ENCODE measurements around the gene VWA8. TPM values are rescaled to one million over a fixed set of nuclear protein-coding genes. Genes with fewer than 3 reads are reported as not detected.
"Not testable (repeated sequence)": the region's sequence is repeated elsewhere in the genome, so short reads cannot be mapped to it uniquely, and the experiment has no call there.

Gene VWA8
- total RNA-seq, 1 donor from 2014 or later: 26.4 TPM

GRCh38 chr13:41935501-41935900 lies 25.4 kb downstream of the VWA8 start:
- DNase-seq (ENCODE audit: low spot score): no peak
- intact Hi-C loops (cut with micrococcal nuclease): no loop called here
- no peak overlapping the region for H3K4me3 Mint-ChIP-seq
- H3K9me3 Mint-ChIP-seq: no peaks in the 10 kb centered on the region
- peaks cover 4% of the 10 kb centered on the region for H3K4me1 Mint-ChIP-seq (ENCODE audit: low read depth)
- H3K27ac Mint-ChIP-seq: no peak overlapping the region
- peaks cover 19% of the 10 kb centered on the region for H3K36me3 Mint-ChIP-seq (ENCODE audit: low read depth)
- no peaks in the 10 kb centered on the region for H3K27me3 Mint-ChIP-seq (ENCODE audit: insufficient read depth)

DNA sequence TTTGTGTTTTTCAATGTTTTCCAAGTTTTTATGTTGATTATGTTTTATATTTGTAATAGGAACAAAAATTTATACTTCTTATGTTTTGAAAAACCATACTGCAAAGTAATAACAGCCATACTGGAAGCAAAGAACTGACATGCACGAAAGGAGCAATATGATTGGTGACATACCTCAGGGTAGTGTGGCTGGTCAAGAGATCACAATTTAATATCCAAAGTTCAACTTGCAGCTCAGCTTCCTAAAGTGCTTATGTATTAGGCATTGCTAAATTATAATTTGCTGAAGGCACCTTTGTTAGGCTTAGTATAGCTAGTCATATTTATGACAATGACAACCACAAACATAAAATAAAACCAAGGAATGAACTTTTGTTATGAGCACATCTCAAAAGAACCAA lies 25.9 kb downstream of the VWA8 start:
- no peaks in the 10 kb centered on the region for H3K9me3 Mint-ChIP-seq
- H3K36me3 Mint-ChIP-seq (ENCODE audit: low read depth): peaks cover 19% of the 10 kb centered on the region
- DNase-seq (ENCODE audit: low spot score): no peak
- H3K4me3 Mint-ChIP-seq: no peak overlapping the region
- peaks cover 9% of the 10 kb centered on the region for H3K4me1 Mint-ChIP-seq (ENCODE audit: low read depth)
- intact Hi-C loops (cut with micrococcal nuclease): no loop called here
- H3K27me3 Mint-ChIP-seq (ENCODE audit: insufficient read depth): no peaks in the 10 kb centered on the region
- no peak overlapping the region for H3K27ac Mint-ChIP-seq

- Mint-ChIP-seq H3K4me3 (no peak overlapping the region), H3K4me1 (ENCODE audit: low read depth) (peaks cover 10% of the 10 kb centered on the region), H3K27ac (no peak overlapping the region), H3K9me3 (no peaks in the 10 kb centered on the region), H3K27me3 (ENCODE audit: insufficient read depth) (no peaks in the 10 kb centered on the region), H3K36me3 (ENCODE audit: low read depth) (peaks cover 20% of the 10 kb centered on the region)
- intact Hi-C loops (cut with micrococcal nuclease): no loop called here
- DNase-seq (ENCODE audit: low spot score): no peak
Measured at GRCh38 chr13:41934120-41934519, 26.8 kb downstream of the VWA8 start.

GRCh38 chr13:41931337-41931736 lies 29.6 kb downstream of the VWA8 start:
- intact Hi-C loops (cut with micrococcal nuclease): no loop called here
- Mint-ChIP-seq H3K4me1 (ENCODE audit: low read depth) (peaks cover 31% of the 10 kb centered on the region), H3K4me3 (no peak overlapping the region), H3K36me3 (ENCODE audit: low read depth) (peaks cover 18% of the 10 kb centered on the region), H3K27ac (no peak overlapping the region), H3K9me3 (no peaks in the 10 kb centered on the region), H3K27me3 (ENCODE audit: insufficient read depth) (no peaks in the 10 kb centered on the region)
- no peak for DNase-seq (ENCODE audit: low spot score)

GRCh38 chr13:41930154-41930553 lies 30.8 kb downstream of the VWA8 start:
- Mint-ChIP-seq H3K4me3 (no peak overlapping the region), H3K27me3 (ENCODE audit: insufficient read depth) (no peaks in the 10 kb centered on the region), H3K27ac (no peak overlapping the region), H3K36me3 (ENCODE audit: low read depth) (peaks cover 22% of the 10 kb centered on the region), H3K4me1 (ENCODE audit: low read depth) (peaks cover 36% of the 10 kb centered on the region), H3K9me3 (peaks cover 6% of the 10 kb centered on the region)
- no peak for DNase-seq (ENCODE audit: low spot score)
- intact Hi-C loops (cut with micrococcal nuclease): no loop called here

- Mint-ChIP-seq H3K27me3 (ENCODE audit: insufficient read depth) (no peaks in the 10 kb centered on the region), H3K9me3 (peaks cover 23% of the 10 kb centered on the region), H3K4me1 (ENCODE audit: low read depth) (peaks cover 48% of the 10 kb centered on the region), H3K36me3 (ENCODE audit: low read depth) (peaks cover 31% of the 10 kb centered on the region), H3K27ac (peak overlapping the region; percentile 79), H3K4me3 (peak overlapping the region; percentile 69)
- no peak for DNase-seq (ENCODE audit: low spot score)
- intact Hi-C loops (cut with micrococcal nuclease): loop anchor here (1.0 kb wide), 1 partner anchor 11 kb away; no protein-coding TSS in a partner anchor
Measured at GRCh38 chr13:41928323-41928722, 32.6 kb downstream of the VWA8 start.

DNA sequence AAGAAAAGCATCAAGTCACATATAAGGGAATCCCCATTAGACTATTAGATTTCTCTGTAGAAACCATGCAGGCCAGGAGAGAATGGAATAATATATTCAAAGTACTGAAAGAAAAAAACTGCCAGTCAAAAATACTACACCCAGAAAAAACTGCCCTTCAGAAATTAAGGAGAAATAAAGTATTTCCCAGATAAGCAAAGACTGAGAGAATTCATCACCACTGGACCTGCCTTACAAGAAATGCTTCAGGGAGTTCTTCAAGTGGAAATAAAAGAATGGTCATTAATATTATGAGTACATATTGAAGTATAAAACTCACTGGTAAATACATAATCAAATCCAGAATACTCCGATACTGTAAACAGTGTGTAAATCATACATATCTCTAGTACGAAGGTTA lies 35.9 kb downstream of the VWA8 start:
- Mint-ChIP-seq H3K9me3 (peaks cover 31% of the 10 kb centered on the region), H3K36me3 (ENCODE audit: low read depth) (peaks cover 47% of the 10 kb centered on the region), H3K4me1 (ENCODE audit: low read depth) (peaks cover 41% of the 10 kb centered on the region), H3K27me3 (ENCODE audit: insufficient read depth) (no peaks in the 10 kb centered on the region), H3K4me3 (no peak overlapping the region), H3K27ac (no peak overlapping the region)
- intact Hi-C loops (cut with micrococcal nuclease): no loop called here
- DNase-seq (ENCODE audit: low spot score): no peak

DNA sequence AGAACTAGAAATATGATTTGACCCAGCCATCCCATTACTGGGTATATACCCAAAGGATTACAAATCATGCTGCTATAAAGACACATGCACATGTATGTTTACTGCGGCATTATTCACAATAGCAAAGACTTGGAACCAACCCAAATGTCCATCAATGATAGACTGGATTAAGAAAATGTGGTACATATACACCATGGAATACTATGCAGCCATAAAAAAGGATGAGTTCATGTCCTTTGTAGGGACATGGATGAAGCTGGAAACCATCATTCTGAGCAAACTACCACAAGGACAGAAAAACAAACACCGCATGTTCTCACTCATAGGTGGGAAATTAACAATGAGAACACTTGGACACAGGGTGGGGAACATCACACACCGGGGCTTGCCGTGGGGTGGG lies 38.0 kb downstream of the VWA8 start:
- peaks cover 44% of the 10 kb centered on the region for H3K4me1 Mint-ChIP-seq (ENCODE audit: low read depth)
- H3K27ac Mint-ChIP-seq; DNase-seq (ENCODE audit: low spot score); intact Hi-C loops (cut with micrococcal nuclease); H3K4me3 Mint-ChIP-seq; H3K27me3 Mint-ChIP-seq (ENCODE audit: insufficient read depth): not testable (repeated sequence)
- peaks cover 31% of the 10 kb centered on the region for H3K9me3 Mint-ChIP-seq
- H3K36me3 Mint-ChIP-seq (ENCODE audit: low read depth): peaks cover 43% of the 10 kb centered on the region

DNA sequence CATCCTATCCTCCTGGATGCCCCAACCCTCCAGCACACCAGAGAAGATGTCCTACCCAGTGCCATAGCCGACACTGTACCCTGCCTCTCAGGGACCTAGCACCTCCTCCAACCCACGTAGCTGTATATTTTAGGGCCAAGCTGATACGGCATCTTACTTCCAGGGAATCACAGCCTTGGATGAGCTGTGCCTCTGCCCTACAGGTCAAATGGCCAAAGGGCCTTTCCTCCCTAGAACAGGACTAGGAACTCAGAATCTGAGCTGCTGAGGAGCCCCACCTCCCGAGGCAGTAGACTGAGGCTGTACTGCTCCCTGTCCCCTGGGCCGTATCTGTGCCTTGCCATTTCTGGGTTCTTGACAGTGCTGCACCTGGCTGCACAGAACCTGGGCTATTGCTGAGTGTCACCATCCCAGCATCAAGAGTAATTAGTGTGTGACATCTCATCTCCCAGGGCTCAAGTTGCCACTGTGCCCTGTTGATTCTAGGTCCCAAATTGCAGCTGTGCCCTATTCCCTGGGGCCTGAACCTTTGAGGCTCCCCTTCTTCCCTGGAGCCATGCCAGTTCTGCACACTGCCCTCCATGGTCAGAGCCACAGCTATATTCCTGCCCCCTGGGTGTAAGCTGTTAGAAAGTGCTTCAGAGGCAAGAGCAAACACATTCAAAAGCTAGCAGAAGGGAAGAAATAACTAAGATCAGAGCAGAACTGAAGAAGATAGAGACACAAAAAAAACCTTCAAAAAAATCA lies 41.0 kb downstream of the VWA8 start:
- no peak overlapping the region for H3K27ac Mint-ChIP-seq
- peaks cover 38% of the 10 kb centered on the region for H3K36me3 Mint-ChIP-seq (ENCODE audit: low read depth)
- H3K27me3 Mint-ChIP-seq (ENCODE audit: insufficient read depth): no peaks in the 10 kb centered on the region
- DNase-seq (ENCODE audit: low spot score): no peak
- H3K4me3 Mint-ChIP-seq: no peak overlapping the region
- H3K4me1 Mint-ChIP-seq (ENCODE audit: low read depth): peaks cover 54% of the 10 kb centered on the region
- peaks cover 23% of the 10 kb centered on the region for H3K9me3 Mint-ChIP-seq
- intact Hi-C loops (cut with micrococcal nuclease): loop anchor here (5.0 to 10.0 kb wide), 2 partner anchors 368 to 475 kb away; no protein-coding TSS in a partner anchor

GRCh38 chr13:41919031-41919740 lies 41.7 kb downstream of the VWA8 start:
- intact Hi-C loops (cut with micrococcal nuclease): loop anchor here (5.0 to 10.0 kb wide), 2 partner anchors 367 to 476 kb away; no protein-coding TSS in a partner anchor
- peaks cover 17% of the 10 kb centered on the region for H3K9me3 Mint-ChIP-seq
- no peak overlapping the region for H3K4me3 Mint-ChIP-seq
- peak overlapping the region; percentile 16 for H3K27ac Mint-ChIP-seq
- H3K4me1 Mint-ChIP-seq (ENCODE audit: low read depth): peaks cover 58% of the 10 kb centered on the region
- H3K36me3 Mint-ChIP-seq (ENCODE audit: low read depth): peaks cover 33% of the 10 kb centered on the region
- no peak for DNase-seq (ENCODE audit: low spot score)
- no peaks in the 10 kb centered on the region for H3K27me3 Mint-ChIP-seq (ENCODE audit: insufficient read depth)

DNA sequence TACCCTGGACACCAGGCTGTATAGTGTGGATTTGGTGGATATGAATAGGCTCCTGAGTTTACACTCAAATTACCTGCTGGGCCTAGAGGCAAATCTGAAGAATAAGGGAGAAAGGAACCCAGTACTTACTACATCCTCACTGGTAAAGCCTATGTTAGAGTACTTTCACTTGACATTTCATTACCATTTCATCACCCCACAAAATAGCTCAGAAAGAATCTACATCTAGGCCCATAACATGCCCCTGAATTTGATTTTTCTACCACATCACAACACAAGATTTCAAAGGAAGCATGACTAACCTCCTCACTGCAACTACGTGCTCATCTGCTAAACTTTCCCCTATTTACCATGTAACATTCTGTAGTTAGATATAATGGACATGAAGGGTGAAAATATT lies 43.3 kb downstream of the VWA8 start:
- intact Hi-C loops (cut with micrococcal nuclease): loop anchor here (1.0 to 10.0 kb wide), 9 partner anchors 11 to 477 kb away; partner anchors contain the start of genes AKAP11, DGKH and RGCC
- Mint-ChIP-seq H3K27ac (peak overlapping the region; percentile 86), H3K27me3 (ENCODE audit: insufficient read depth) (no peaks in the 10 kb centered on the region), H3K4me1 (ENCODE audit: low read depth) (peaks cover 58% of the 10 kb centered on the region), H3K9me3 (peaks cover 7% of the 10 kb centered on the region), H3K36me3 (ENCODE audit: low read depth) (peaks cover 20% of the 10 kb centered on the region), H3K4me3 (peak overlapping the region; percentile 66)
- peak; percentile 5 for DNase-seq (ENCODE audit: low spot score)

- H3K27me3 Mint-ChIP-seq (ENCODE audit: insufficient read depth): no peaks in the 10 kb centered on the region
- H3K4me3 Mint-ChIP-seq: peak overlapping the region; percentile 79
- H3K9me3 Mint-ChIP-seq: peaks cover under 1% of the 10 kb centered on the region
- H3K36me3 Mint-ChIP-seq (ENCODE audit: low read depth): peaks cover 12% of the 10 kb centered on the region
- H3K4me1 Mint-ChIP-seq (ENCODE audit: low read depth): peaks cover 58% of the 10 kb centered on the region
- no peak for DNase-seq (ENCODE audit: low spot score)
- peak overlapping the region; percentile 96 for H3K27ac Mint-ChIP-seq
- intact Hi-C loops (cut with micrococcal nuclease): loop anchor here (1.0 to 10.0 kb wide), 10 partner anchors 8 to 478 kb away; partner anchors contain the start of genes AKAP11, DGKH and RGCC
Measured at GRCh38 chr13:41916173-41916954, 44.5 kb downstream of the VWA8 start.
